HG03520 (cell line): ENCODE measurements around the gene GALNT18.

Experiments used
- ATAC-seq: cut with Tn5 transposase; IDR thresholded peaks from one replicate; pipeline ENCODE4 v1.9.1; 2021; ENCODE audit warnings: mild to moderate bottlenecking, moderate library complexity; ENCODE audit not compliant: unreplicated experiment

The GALNT18 gene

DNA sequence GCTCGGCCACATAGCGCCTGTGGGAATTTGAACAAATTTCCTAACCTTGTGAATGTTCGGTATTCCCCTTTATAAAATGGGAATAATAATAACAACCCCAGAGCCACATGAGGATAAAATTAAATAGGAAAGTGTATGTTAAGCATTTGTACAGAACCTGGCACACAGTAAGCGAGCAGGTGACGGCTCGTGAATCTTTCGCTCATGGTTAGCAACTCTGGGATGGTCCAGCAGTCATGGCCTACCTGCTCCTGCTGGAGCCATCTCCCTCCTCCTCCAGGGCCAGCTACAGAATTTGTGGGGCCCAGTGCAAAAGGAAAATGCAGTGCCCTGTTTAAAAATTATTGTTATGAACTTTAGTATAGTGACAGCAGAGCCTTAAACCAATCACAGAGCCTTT lies 180.3 kb downstream of the GALNT18 start:
- ATAC-seq = no peak

GRCh38 chr11:11441091-11441490 lies 180.7 kb downstream of the GALNT18 start:
- no peak for ATAC-seq

- no peak for ATAC-seq
Measured at GRCh38 chr11:11440144-11440543, 181.7 kb downstream of the GALNT18 start.

DNA sequence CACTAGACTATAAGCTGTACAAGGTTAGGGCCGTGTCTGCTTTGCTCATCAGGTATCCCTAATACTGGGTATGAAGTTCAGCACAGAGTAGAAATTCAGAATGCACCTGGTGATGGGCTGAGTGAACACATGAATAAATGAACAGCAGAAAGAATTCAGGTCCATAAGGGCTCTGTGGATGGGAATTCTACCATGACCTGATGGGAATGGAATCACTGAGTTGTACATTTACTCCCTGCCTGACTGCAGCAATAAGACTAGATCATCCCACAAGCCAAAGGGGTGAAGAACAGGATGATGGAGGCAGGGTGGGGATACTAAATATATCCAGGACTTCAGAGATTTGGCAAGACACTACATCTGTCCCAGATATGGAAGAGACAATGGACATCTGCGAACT lies 182.2 kb downstream of the GALNT18 start:
- no peak for ATAC-seq

- ATAC-seq = no peak
Measured at GRCh38 chr11:11436715-11437313, 185.0 kb downstream of the GALNT18 start.

DNA sequence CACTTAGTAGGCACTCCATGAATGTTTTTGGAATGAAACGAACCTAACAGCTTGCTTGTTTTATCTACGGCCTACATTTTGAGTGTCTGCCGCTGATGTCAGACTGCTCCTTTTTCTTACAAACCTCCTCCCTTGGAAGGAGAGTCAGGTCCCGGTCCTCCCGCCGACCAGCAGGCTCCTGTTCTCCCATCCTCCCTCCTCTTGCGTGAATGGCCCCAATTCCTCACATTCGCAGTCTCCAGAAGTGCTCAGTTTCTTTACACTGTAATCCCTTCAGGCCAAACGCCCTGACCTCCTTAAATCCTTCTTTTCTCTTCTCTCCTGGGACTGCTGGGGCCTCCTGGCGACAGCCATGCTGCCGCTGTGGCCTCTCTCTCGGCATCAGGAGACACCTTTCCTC lies 186.2 kb downstream of the GALNT18 start:
- ATAC-seq = no peak

- ATAC-seq = no peak
Measured at GRCh38 chr11:11433960-11434359, 187.8 kb downstream of the GALNT18 start.

DNA sequence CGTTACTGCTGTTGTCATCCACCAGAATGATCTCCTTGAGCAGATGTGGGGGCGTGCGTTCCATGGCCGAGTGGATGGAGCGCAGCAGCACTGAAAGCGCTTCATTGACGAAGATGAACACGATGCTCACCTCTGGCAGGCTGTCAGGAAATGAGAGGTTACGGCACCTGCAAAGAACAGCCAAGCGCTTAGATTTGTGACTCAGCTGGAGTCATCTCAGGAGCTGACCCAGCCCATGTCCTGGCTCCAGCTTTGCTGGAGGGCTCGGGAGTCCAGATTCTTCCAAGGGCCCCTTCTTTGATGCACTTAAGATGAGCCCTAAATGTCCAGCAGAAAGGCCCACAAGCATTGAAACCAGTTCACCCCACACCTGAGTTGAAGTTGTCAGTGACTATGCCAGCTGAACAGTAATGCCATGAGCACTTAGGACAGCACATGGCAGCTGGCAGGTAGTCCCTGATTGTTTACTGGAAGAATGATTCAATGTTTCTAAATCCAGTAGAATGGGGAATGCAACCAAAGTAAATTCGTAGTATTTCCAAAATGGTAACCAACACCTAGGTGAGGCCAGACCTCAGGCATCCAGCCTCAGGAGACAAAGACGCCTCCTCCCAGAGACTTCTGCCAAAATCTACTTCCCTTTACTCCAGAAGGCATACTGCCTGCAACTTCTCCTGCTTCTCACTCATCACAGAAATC lies 189.0 kb downstream of the GALNT18 start:
- ATAC-seq = no peak

DNA sequence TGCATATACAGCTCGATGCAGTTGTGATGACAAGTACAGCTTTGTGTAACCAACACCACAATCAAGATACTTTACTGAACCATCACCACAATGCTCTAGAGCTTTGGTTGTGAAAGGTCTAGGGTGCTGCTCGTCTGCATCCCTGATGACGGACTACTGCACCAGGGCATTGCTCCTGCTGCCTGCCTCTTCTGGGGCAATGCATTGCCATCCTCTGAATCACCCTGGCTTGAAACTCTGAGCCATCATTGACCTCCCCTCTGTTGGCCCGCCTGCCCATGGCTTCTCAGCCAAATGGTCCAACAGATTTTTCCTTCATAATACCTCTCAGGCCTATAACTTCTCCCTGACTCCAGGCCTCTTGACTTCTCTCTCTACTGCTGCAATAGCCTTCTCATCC lies 191.4 kb downstream of the GALNT18 start:
- no peak for ATAC-seq

- no peak for ATAC-seq
Measured at GRCh38 chr11:11428714-11429113, 193.1 kb downstream of the GALNT18 start.

DNA sequence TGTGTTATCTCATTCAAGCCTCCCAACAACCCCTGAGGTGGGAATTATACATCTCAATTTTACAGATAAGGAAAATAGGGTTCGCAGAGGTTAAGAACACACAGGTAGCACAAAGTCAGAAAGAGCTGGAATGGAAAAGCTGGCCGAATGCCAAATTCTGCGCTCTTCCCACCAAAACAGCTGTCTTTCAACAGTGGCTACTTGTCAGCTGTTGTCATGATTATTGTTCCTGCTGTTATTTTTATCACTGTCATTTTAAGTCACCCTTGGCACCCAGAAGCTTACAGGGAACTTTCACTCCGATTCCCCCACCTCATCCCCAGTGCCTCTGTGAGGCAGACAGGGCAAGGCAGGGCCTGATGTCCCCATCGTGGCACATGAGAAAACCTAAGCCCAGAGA lies 194.3 kb downstream of the GALNT18 start:
- ATAC-seq = no peak

GRCh38 chr11:11427140-11427539 lies 194.7 kb downstream of the GALNT18 start:
- no peak for ATAC-seq

GRCh38 chr11:11426226-11426952 lies 195.4 kb downstream of the GALNT18 start:
- no peak for ATAC-seq

- ATAC-seq = no peak
Measured at GRCh38 chr11:11425806-11426205, 196.0 kb downstream of the GALNT18 start.

DNA sequence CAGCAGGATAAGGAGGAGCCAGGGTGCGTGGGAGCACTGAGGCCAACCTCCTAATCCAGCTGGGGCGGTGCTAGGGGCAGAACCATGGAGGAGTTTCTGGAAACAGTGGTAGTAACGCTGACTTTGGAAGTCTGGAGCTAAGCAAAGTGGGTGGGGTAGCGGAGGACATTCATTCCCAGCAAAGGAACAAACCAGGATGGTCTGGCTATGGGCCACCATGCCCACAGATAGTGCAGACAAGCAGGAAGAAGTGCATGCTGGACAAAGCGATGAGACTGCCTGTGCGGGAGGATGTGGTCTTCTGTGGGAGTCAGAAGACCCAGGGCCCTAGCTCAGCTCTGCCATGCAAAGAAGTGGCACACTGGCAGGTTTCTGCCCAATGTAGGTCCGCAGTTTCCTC lies 197.1 kb downstream of the GALNT18 start:
- ATAC-seq = no peak

DNA sequence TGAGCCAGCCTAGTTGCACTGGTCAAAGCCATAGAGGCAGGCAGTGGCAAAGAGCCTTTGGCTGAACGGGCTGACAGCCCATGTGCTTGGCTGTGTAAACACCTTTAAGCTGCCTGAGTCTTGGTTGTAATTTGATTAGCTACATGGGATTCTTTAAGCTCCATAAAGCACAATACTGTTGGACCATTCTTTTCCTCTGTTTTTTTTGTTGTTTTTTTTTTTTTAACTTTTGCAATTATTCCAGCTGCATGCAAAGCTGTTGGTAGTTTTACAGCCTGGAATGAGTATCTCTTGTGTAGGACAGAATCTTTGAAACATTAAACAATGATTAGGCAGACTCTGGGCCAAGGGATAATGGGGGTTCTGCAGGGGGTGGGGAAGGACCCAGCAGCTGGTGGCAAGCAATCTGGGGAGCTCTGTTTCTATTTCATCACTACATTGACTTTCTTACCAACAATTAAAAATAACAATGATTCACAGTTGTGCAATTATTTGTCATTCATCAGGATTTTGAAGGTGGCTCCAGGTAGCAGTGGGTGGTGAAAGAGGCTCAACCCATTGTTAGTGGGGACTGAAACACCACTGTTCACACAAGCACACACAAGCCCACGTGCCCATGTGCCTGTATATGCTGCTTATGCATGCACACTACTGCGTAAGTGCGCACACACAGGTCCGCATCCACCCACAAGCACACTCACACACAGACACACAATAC lies 199.2 kb downstream of the GALNT18 start:
- no peak for ATAC-seq

DNA sequence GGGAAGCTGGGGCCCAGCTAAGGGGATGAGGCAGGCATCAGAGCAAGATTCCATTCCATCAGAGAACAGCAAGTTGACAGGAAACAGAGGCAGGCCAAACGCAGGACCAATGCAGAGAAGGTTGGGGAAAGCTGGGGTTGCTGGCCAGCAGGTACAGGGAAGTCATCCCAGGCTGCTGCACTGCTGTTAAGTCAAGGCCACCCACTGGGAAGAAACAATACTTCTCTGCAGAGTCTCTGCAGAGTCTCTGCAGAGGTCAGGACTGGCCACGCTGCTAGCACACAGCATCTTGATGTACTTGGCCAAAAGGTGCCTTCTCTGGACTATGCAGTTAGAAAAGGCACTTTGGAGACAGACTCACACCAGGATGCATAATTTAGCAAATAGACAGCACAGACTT lies 200.3 kb downstream of the GALNT18 start:
- ATAC-seq = no peak

GRCh38 chr11:11420899-11421285 lies 200.9 kb downstream of the GALNT18 start:
- ATAC-seq = no peak

DNA sequence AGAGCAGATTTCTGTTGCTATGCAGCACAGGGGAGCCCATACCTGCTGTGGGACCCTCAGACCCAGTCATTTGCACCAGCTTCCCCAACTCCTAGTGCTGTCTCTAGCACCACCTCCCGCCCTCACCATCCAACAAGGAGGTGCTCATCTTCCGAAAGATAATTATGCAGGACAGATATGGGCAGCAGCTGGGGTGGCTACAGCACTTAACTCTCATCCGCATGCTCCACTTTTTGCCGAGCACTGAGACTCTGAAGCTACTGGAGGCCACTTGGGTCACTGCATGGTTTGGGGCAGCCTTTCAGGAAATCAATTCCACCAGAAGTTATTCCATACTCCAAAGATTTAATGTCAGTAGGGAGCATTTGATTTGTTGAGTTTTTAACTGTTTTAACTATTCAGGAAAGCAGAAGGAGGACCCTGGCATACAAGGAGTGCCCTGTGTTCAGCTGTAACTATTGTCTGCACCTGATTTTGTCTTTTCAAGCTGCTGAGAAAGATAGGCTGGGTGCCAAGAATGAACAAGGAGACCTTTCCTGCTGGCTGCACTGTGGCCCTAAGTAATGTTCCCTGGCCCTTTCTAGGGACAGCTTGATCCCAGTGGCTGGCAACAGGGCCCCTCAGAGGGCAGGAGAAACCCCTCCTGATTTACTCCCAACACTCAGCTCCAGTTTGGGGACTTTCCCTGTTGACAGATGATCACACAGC lies 201.5 kb downstream of the GALNT18 start:
- no peak for ATAC-seq

GRCh38 chr11:11419747-11420146 lies 202.1 kb downstream of the GALNT18 start:
- no peak for ATAC-seq

DNA sequence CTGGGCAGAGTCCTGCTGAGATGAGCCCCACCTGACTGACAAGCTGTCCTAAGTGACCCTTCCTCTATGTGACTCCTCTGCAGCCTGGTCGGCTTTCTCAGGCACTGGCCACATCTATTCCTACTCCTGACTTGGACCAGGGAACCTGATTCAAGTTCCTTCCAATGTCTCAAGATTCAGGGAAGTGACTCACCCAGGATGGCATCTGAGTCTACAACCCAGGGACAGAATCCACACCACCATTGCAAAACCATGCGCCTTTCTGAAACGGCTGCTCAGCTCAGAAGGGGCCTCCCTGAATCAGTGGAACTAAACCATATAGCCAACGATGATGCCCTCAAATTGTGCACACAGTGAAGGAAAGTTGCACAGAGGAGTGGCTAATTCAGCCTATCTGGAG lies 204.9 kb downstream of the GALNT18 start:
- no peak for ATAC-seq
